Endothelial cell of umbilical vein (primary cell): ENCODE measurements around the gene WNT7B. TPM values are rescaled to one million over a fixed set of nuclear protein-coding genes. Genes with fewer than 3 reads are reported as not detected.

ENCODE experiments used
- BruUV-seq: library from RNA; stranded (reverse); fragments of 400-500 nt; replicated peaks from 2 replicates; lab custom pipeline; 2021; lab: Mats Ljungman, UMichigan
- CTCF ChIA-PET: fragments of 300-600, 350-600 bp; sonication (Branson Sonifier 250); formaldehyde crosslinking; loops from one replicate; lab custom pipeline; 2021; ENCODE audit warnings: antibody characterized with exemption, inconsistent platforms; lab: Charles Lee
- POLR2A ChIA-PET: fragments of 300-600, 350-600 bp; sonication (Branson Sonifier 250); formaldehyde crosslinking; loops from one replicate; lab custom pipeline; 2021; ENCODE audit warnings: antibody characterized with exemption, inconsistent platforms; lab: Charles Lee
- DNase-seq: peaks from one replicate; pipeline ENCODE4 v3.0.0-alpha.2; 2011; ENCODE audit warnings: low read depth, low spot score
- FAIRE-seq: peaks from 2 replicates; lab custom pipeline; 2011; peaks lifted over from hg19 to GRCh38; lab: Jason Lieb, UNC
- H2AFZ ChIP-seq: 2 replicates; pipeline ENCODE4 v1.6.0; 2012; ENCODE audit warnings: low read depth, low read length, control low read depth, inconsistent platforms
- H3K27ac ChIP-seq: 2 replicates; pipeline ENCODE4 v1.5.1; 2011; ENCODE audit warnings: low read depth, mild to moderate bottlenecking, control low read depth, low read length, moderate library complexity; ENCODE audit not compliant: insufficient read depth
- H3K27me3 ChIP-seq, 2 experiments: 2 replicates each; pipeline versions ENCODE4 v1.6.0 to v1.6.1; 2011; ENCODE audit warnings: low read length in 2 of 2, mixed read lengths in 1 of 2; ENCODE audit not compliant: control insufficient read depth in 2 of 2, insufficient read depth in 2 of 2
- H3K36me3 ChIP-seq, 2 experiments: 2 replicates in 1 of 2; 3 replicates in 1 of 2; pipeline ENCODE4 v1.5.1; 2011; ENCODE audit warnings: low read length in 2 of 2, mild to moderate bottlenecking in 1 of 2, moderate library complexity in 1 of 2; ENCODE audit not compliant: control insufficient read depth in 2 of 2, insufficient read depth in 2 of 2; ENCODE audit errors: extremely low read depth in 1 of 2
- H3K4me1 ChIP-seq: 3 replicates; pipeline ENCODE4 v1.5.1; 2011; ENCODE audit warnings: mild to moderate bottlenecking, low read length; ENCODE audit not compliant: control insufficient read depth, insufficient read depth; ENCODE audit errors: extremely low read depth
- H3K4me2 ChIP-seq: 2 replicates; pipeline ENCODE4 v1.6.1; 2011; ENCODE audit warnings: low read length, control low read depth, mixed read lengths; ENCODE audit not compliant: insufficient read depth
- H3K4me3 ChIP-seq, 3 experiments: fragments of 200-600 bp in 1 of 3; sonication (generic), shearing (Covaris generic) in 1 of 3; replicated peaks in 1 of 3; 2 replicates each; pipeline ENCODE4 v1.5.1; 2011 to 2016; ENCODE audit warnings: control low read depth in 3 of 3, low read length in 3 of 3, mild to moderate bottlenecking in 2 of 3, inconsistent platforms in 1 of 3, low read depth in 1 of 3, moderate library complexity in 1 of 3; ENCODE audit not compliant: insufficient read depth in 1 of 3
- H3K79me2 ChIP-seq: 2 replicates; pipeline ENCODE4 v1.6.0; 2012; ENCODE audit warnings: low read length, inconsistent platforms; ENCODE audit not compliant: control insufficient read depth, insufficient read depth
- H3K9ac ChIP-seq: replicated peaks from 2 replicates; pipeline ENCODE3; 2011; ENCODE audit warnings: low read length, control low read depth; ENCODE audit not compliant: insufficient read depth; ENCODE audit errors: extremely low read depth
- H3K9me1 ChIP-seq: replicated peaks from 3 replicates; pipeline ENCODE4 v1.6.0; 2011; ENCODE audit warnings: mild to moderate bottlenecking, low read length; ENCODE audit not compliant: control insufficient read depth, insufficient read depth; ENCODE audit errors: extremely low read depth
- H3K9me3 ChIP-seq: replicated peaks from 2 replicates; pipeline ENCODE4 v1.5.1; 2012; ENCODE audit warnings: low read length, inconsistent platforms; ENCODE audit not compliant: control insufficient read depth, insufficient read depth
- H4K20me1 ChIP-seq: replicated peaks from 2 replicates; pipeline ENCODE3; 2011; ENCODE audit warnings: mild to moderate bottlenecking, low read length; ENCODE audit not compliant: control insufficient read depth, insufficient read depth; ENCODE audit errors: extremely low read depth
- CTCF ChIP-seq, 2 donors: IDR thresholded peaks; 1 replicate in 1 of 2; 2 replicates in 1 of 2; pipeline ENCODE4 v1.5.1; 2011; ENCODE audit warnings: low read length in 2 of 2, mild to moderate bottlenecking in 2 of 2, moderate library complexity in 2 of 2, control low read depth in 1 of 2, inconsistent platforms in 1 of 2, low read depth in 1 of 2; ENCODE audit not compliant: insufficient read depth in 1 of 2; ENCODE audit errors: extremely low read depth in 1 of 2
- EZH2 ChIP-seq: IDR thresholded peaks from 2 replicates; pipeline ENCODE4 v1.6.1; 2012; ENCODE audit warnings: borderline replicate concordance, low read depth, mild to moderate bottlenecking, moderate library complexity, low read length, inconsistent platforms; ENCODE audit not compliant: severe bottlenecking
- FOS ChIP-seq: IDR thresholded peaks from 2 replicates; pipeline ENCODE4 v1.6.1; 2011; ENCODE audit warnings: mild to moderate bottlenecking, low read length, moderate library complexity, borderline replicate concordance; ENCODE audit not compliant: insufficient read depth
- GATA2 ChIP-seq: IDR thresholded peaks from 2 replicates; pipeline ENCODE4 v1.7.0; 2011; ENCODE audit warnings: low read depth, mild to moderate bottlenecking, moderate library complexity, mixed read lengths, low read length; ENCODE audit not compliant: insufficient read length, insufficient read depth
- JUN ChIP-seq: IDR thresholded peaks from 2 replicates; pipeline ENCODE4 v1.6.1; 2011; ENCODE audit warnings: borderline replicate concordance, low read depth; ENCODE audit not compliant: insufficient read length, insufficient read depth
- MYC ChIP-seq: IDR thresholded peaks from one replicate; pipeline ENCODE4 v1.6.1; 2011; ENCODE audit warnings: mild to moderate bottlenecking, low read depth, low read length
- POLR2A ChIP-seq: IDR thresholded peaks from 2 replicates; pipeline ENCODE4 v1.6.1; 2012; ENCODE audit warnings: low read depth, mild to moderate bottlenecking, control low read depth, low read length
- POLR2AphosphoS5 ChIP-seq: IDR thresholded peaks from 2 replicates; pipeline ENCODE4 v1.6.1; 2012; ENCODE audit warnings: low read depth, mild to moderate bottlenecking, control low read depth, low read length, moderate library complexity; ENCODE audit not compliant: insufficient read depth
- dilution Hi-C: fragments of 300-500 bp; cut with MboI; formaldehyde crosslinking; loops from one replicate; pipeline ENCODE4 v1.15.0; 2019; ENCODE audit warnings: low sequenced_read_pairs; ENCODE audit not compliant: extremely low pct_ligation_motif_present
- intact Hi-C: fragments of 100-400 bp; cut with micrococcal nuclease; formaldehyde crosslinking; loops from one replicate; pipeline ENCODE4 v1.10.0; 2022
- polyA plus RNA-seq, 4 experiments: library from polyadenylated mRNA; depleted of rRNA in 3 of 4; stranded (reverse) in 3 of 4; unstranded in 1 of 4; fragments of >200 nt; gene quantifications; 2 replicates each; pipeline versions ENCODE4 v1.2.1 to v1.2.3, GENCODE V29; 2011 to 2012; ENCODE audit warnings: missing spikeins in 1 of 4
- total RNA-seq: library from RNA; stranded (reverse); gene quantifications from 2 replicates; pipeline ENCODE4 v1.2.3, GENCODE V29; 2021
- TF ChIP-seq, protein P1 (sequence below): IDR thresholded peaks from 2 replicates; pipeline ENCODE4 v1.6.1; 2011; ENCODE audit not compliant: insufficient read depth, insufficient read length

WNT7B gene
- total and polyA plus RNA-seq, 2 donors (not counting 3 experiments of a cell fraction or from before 2014, with no cell fraction given), result not detected

GRCh38 chr22:45958971-45959370 is 18.0 kb downstream of the WNT7B start:
- ChIA-PET POLR2A (no interaction called here), CTCF (interaction anchor here (0.9 kb wide), 1 partner anchor 19 kb away, joined by 6 read pairs; no protein-coding TSS in a partner anchor)
- TF ChIP-seq MYC (no peak), GATA2 (no peak), EZH2 (no peak), FOS (no peak), POLR2A (no peak), CTCF (IDR thresholded peaks at IDR 0.05; ENCODE audit: extremely low read depth in 1 of 2, insufficient read depth in 1 of 2, low read depth in 1 of 2, low read length in 2 of 2) (no peak), JUN (no peak), POLR2AphosphoS5 (no peak)
- TF ChIP-seq, protein P1, sequence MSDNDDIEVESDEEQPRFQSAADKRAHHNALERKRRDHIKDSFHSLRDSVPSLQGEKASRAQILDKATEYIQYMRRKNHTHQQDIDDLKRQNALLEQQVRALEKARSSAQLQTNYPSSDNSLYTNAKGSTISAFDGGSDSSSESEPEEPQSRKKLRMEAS, result no peak
- no peaks in the 10 kb centered on the region for H3K9me3 ChIP-seq
- H4K20me1 ChIP-seq, result no peaks in the 10 kb centered on the region
- FAIRE-seq, result no peak
- no peaks in the 10 kb centered on the region for H3K36me3 ChIP-seq
- H3K4me3 ChIP-seq, result no peak overlapping the region
- no peak overlapping the region for H2AFZ ChIP-seq
- H3K4me2 ChIP-seq, result no peak overlapping the region
- no peaks in the 10 kb centered on the region for H3K9me1 ChIP-seq
- H3K9ac ChIP-seq, result no peak overlapping the region
- BruUV-seq, result no TSS peak
- no peaks in the 10 kb centered on the region for H3K79me2 ChIP-seq
- H3K27ac ChIP-seq, result no peak overlapping the region
- intact Hi-C loops, result no loop called here
- dilution Hi-C loops, result no loop called here
- H3K4me1 ChIP-seq, result no peaks in the 10 kb centered on the region
- DNase-seq, result no peak
- H3K27me3 ChIP-seq, result peaks cover 0 to under 1% of the 10 kb centered on the region in 2 experiments
